SIG-M5 treated with dmso at 0.1 percent for 504 hours (cell line): Measurements from ENCODE around the gene GJB5.
"Not testable (repeated sequence)": the region's sequence is repeated elsewhere in the genome, so short reads cannot be mapped to it uniquely, and the experiment has no call there.

Experiments used
- DNase-seq: peaks from one replicate; lab custom pipeline; 2025; ENCODE audit not compliant: unreplicated experiment; lab: John Stamatoyannopoulos, UW

The GJB5 gene

GRCh38 chr1:34773114-34773513 lies 18.3 kb downstream of the GJB5 start:
- DNase-seq: not testable (repeated sequence)

GRCh38 chr1:34774957-34775356 lies 20.1 kb downstream of the GJB5 start:
- DNase-seq: no peak

GRCh38 chr1:34776911-34777310 lies 22.1 kb downstream of the GJB5 start:
- no peak for DNase-seq

- DNase-seq: no peak
Observed at GRCh38 chr1:34777519-34778321, 22.9 kb downstream of the GJB5 start.

- DNase-seq: no peak
Observed at GRCh38 chr1:34778381-34778780, 23.5 kb downstream of the GJB5 start.

GRCh38 chr1:34779005-34779404 lies 24.2 kb downstream of the GJB5 start:
- no peak for DNase-seq

- no peak for DNase-seq
Observed at GRCh38 chr1:34779526-34779925, 24.7 kb downstream of the GJB5 start.

- no peak for DNase-seq
Observed at GRCh38 chr1:34779962-34780361, 25.1 kb downstream of the GJB5 start.

GRCh38 chr1:34780528-34780927 lies 25.7 kb downstream of the GJB5 start:
- DNase-seq: no peak

GRCh38 chr1:34781071-34781843 lies 26.4 kb downstream of the GJB5 start, which contains the start of gene GJB3:
Gene GJB3, plus strand, starts transcription at chr1:34781214. Its CDS starts 3,549 bp downstream, at chr1:34784763.
- DNase-seq: no peak

GRCh38 chr1:34781844-34782391 lies 27.1 kb downstream of the GJB5 start:
- no peak for DNase-seq

- no peak for DNase-seq
Observed at GRCh38 chr1:34784751-34785221, 29.9 kb downstream of the GJB5 start.

- no peak for DNase-seq
Observed at GRCh38 chr1:34785231-34785874, 30.5 kb downstream of the GJB5 start.

GRCh38 chr1:34785875-34786470 lies 31.1 kb downstream of the GJB5 start:
- no peak for DNase-seq

- DNase-seq: peak; percentile 69
Observed at GRCh38 chr1:34786521-34787325, 31.9 kb downstream of the GJB5 start.

- DNase-seq: peak; percentile 7
Observed at GRCh38 chr1:34787461-34788420, 32.9 kb downstream of the GJB5 start.

GRCh38 chr1:34790985-34791384 lies 36.1 kb downstream of the GJB5 start:
- DNase-seq: no peak

- DNase-seq: no peak
Observed at GRCh38 chr1:34792424-34792823, 37.6 kb downstream of the GJB5 start.
